Neural progenitor cell (in vitro differentiated cells): ENCODE measurements around the gene LDLRAD4. TPM values are rescaled to one million over a fixed set of nuclear protein-coding genes. Genes with fewer than 3 reads are reported as not detected.

Source experiments
- DNase-seq: peaks from one replicate; pipeline ENCODE4 v3.0.0-alpha.2; 2016; ENCODE audit warnings: low spot score
- H2AFZ ChIP-seq: fragments of 200-600 bp; sonication (generic); replicated peaks from 2 replicates; pipeline ENCODE4 v1.6.1; 2016; ENCODE audit warnings: antibody characterized with exemption
- H3F3A ChIP-seq: fragments of 200-600 bp; sonication (generic); 2 replicates; pipeline ENCODE4 v1.6.1; 2016; ENCODE audit warnings: antibody characterized with exemption, low read depth
- H3K27ac ChIP-seq: fragments of 200-600 bp; sonication (generic); 2 replicates; pipeline ENCODE4 v1.5.1; 2016; ENCODE audit warnings: mild to moderate bottlenecking
- H3K27me3 ChIP-seq: fragments of 200-600 bp; sonication (generic); 2 replicates; pipeline ENCODE4 v1.6.1; 2016; ENCODE audit warnings: mild to moderate bottlenecking, moderate library complexity
- H3K36me3 ChIP-seq: fragments of 200-600 bp; sonication (generic); 2 replicates; pipeline ENCODE4 v1.5.1; 2016
- H3K4me1 ChIP-seq: fragments of 200-600 bp; sonication (generic); 2 replicates; pipeline ENCODE4 v1.6.1; 2016; ENCODE audit warnings: mixed run types
- H3K4me2 ChIP-seq: fragments of 200-600 bp; sonication (generic); 2 replicates; pipeline ENCODE4 v1.6.1; 2016
- H3K4me3 ChIP-seq: fragments of 200-600 bp; sonication (generic); 2 replicates; pipeline ENCODE4 v1.5.1; 2016
- H3K79me2 ChIP-seq: fragments of 200-600 bp; sonication (generic); 2 replicates; pipeline ENCODE4 v1.6.1; 2016; ENCODE audit warnings: low read depth
- H3K9ac ChIP-seq: fragments of 200-600 bp; sonication (generic); 2 replicates; pipeline ENCODE4 v1.6.1; 2016
- H3K9me3 ChIP-seq: fragments of 200-600 bp; sonication (generic); 2 replicates; pipeline ENCODE4 v1.5.1; 2016; ENCODE audit warnings: low read depth
- H4K20me1 ChIP-seq: fragments of 200-600 bp; sonication (generic); 2 replicates; pipeline ENCODE4 v1.6.1; 2016; ENCODE audit warnings: low read depth
- H3K27ac Mint-ChIP-seq: 3 replicates; pipeline ENCODE4 v1.8.0; 2021; ENCODE audit warnings: mixed read lengths
- H3K27me3 Mint-ChIP-seq: 2 replicates; pipeline ENCODE4 v1.8.0; 2022; ENCODE audit warnings: low read depth, mild to moderate bottlenecking, inconsistent platforms, moderate library complexity, mixed read lengths; ENCODE audit not compliant: insufficient read depth
- H3K36me3 Mint-ChIP-seq: 3 replicates; pipeline ENCODE4 v1.8.0; 2021; ENCODE audit warnings: mixed read lengths
- H3K4me1 Mint-ChIP-seq: 3 replicates; pipeline ENCODE4 v1.8.0; 2021; ENCODE audit warnings: mixed read lengths
- H3K4me3 Mint-ChIP-seq: 3 replicates; pipeline ENCODE4 v1.8.0; 2021; ENCODE audit warnings: mild to moderate bottlenecking, moderate library complexity, mixed read lengths
- H3K9me3 Mint-ChIP-seq: 3 replicates; pipeline ENCODE4 v1.8.0; 2020; ENCODE audit warnings: mixed read lengths
- EZH2 ChIP-seq: fragments of 200-600 bp; sonication (generic); IDR thresholded peaks from 2 replicates; pipeline ENCODE4 v1.6.1; 2017; ENCODE audit warnings: antibody characterized with exemption, mild to moderate bottlenecking, moderate library complexity
- EZH2phosphoT487 ChIP-seq: fragments of 200-600 bp; sonication (generic); IDR thresholded peaks from 2 replicates; pipeline ENCODE4 v1.6.1; 2017; ENCODE audit warnings: antibody characterized with exemption
- total RNA-seq: library from RNA; depleted of rRNA; stranded (reverse); fragments of >200 nt; gene quantifications from 2 replicates; pipeline ENCODE4 v1.2.3, GENCODE V29; 2015; ENCODE audit warnings: low replicate concordance
- TF ChIP-seq, protein P1 (sequence below): fragments of 200-600 bp; sonication (generic); IDR thresholded peaks from 2 replicates; pipeline ENCODE4 v1.5.1; 2017; ENCODE audit warnings: antibody characterized with exemption, mild to moderate bottlenecking

LDLRAD4 gene
- total RNA-seq, 1 donor from 2014 or later, result 0.65 TPM

GRCh38 chr18:13181765-13182164, 36.8 kb upstream of the LDLRAD4 start:
- no peak overlapping the region for H3K9ac ChIP-seq
- no peaks in the 10 kb centered on the region for H3K36me3 Mint-ChIP-seq

DNA sequence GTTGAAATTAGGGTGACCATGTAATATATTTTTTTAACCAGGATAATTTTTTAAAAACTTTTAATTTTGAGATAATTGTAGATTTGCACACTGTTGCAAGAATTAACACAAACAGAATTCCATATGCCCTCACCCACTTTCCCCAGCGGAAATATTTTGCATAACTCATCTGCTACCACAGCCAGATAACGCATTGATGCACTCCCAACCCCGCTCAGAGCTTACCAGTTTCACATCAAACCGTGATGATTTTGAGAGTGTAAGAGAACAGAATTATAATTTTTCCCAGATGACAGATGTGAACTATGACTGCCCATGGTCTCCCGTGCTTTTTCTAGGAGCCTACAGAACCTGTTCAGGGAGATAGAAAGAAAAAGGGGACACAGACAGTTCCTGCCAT, 35.2 kb upstream of the LDLRAD4 start:
- Histone ChIP-seq H3K27me3 (no peaks in the 10 kb centered on the region), H4K20me1 (no peaks in the 10 kb centered on the region), H3K9ac (no peak overlapping the region), H3K79me2 (no peaks in the 10 kb centered on the region), H2AFZ (no peak overlapping the region), H3K9me3 (no peaks in the 10 kb centered on the region), H3K27ac (no peak overlapping the region), H3K36me3 (no peaks in the 10 kb centered on the region), H3K4me2 (no peak overlapping the region), H3F3A (no peaks in the 10 kb centered on the region), H3K4me1 (no peaks in the 10 kb centered on the region), H3K4me3 (no peak overlapping the region)
- TF ChIP-seq, protein P1, sequence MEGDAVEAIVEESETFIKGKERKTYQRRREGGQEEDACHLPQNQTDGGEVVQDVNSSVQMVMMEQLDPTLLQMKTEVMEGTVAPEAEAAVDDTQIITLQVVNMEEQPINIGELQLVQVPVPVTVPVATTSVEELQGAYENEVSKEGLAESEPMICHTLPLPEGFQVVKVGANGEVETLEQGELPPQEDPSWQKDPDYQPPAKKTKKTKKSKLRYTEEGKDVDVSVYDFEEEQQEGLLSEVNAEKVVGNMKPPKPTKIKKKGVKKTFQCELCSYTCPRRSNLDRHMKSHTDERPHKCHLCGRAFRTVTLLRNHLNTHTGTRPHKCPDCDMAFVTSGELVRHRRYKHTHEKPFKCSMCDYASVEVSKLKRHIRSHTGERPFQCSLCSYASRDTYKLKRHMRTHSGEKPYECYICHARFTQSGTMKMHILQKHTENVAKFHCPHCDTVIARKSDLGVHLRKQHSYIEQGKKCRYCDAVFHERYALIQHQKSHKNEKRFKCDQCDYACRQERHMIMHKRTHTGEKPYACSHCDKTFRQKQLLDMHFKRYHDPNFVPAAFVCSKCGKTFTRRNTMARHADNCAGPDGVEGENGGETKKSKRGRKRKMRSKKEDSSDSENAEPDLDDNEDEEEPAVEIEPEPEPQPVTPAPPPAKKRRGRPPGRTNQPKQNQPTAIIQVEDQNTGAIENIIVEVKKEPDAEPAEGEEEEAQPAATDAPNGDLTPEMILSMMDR, result no peak
- TF ChIP-seq EZH2phosphoT487 (no peak), EZH2 (no peak)
- Mint-ChIP-seq H3K27me3 (peaks cover 3% of the 10 kb centered on the region), H3K27ac (no peak overlapping the region), H3K4me1 (no peaks in the 10 kb centered on the region), H3K36me3 (no peaks in the 10 kb centered on the region), H3K4me3 (no peak overlapping the region), H3K9me3 (no peaks in the 10 kb centered on the region)
- DNase-seq, result no peak

More at GRCh38 chr18:13181765-13182164, 36.8 kb upstream of the LDLRAD4 start:
- H3K36me3 ChIP-seq, result no peaks in the 10 kb centered on the region
- no peak overlapping the region for H2AFZ ChIP-seq
- no peaks in the 10 kb centered on the region for H4K20me1 ChIP-seq
- Mint-ChIP-seq H3K9me3 (no peaks in the 10 kb centered on the region), H3K4me1 (no peaks in the 10 kb centered on the region), H3K27me3 (peaks cover 3% of the 10 kb centered on the region), H3K27ac (no peak overlapping the region), H3K4me3 (no peak overlapping the region)
- DNase-seq, result no peak
- no peaks in the 10 kb centered on the region for H3K9me3 ChIP-seq
- TF ChIP-seq, protein P1, result no peak
- TF ChIP-seq EZH2phosphoT487 (no peak), EZH2 (no peak)
- H3F3A ChIP-seq, result no peaks in the 10 kb centered on the region
- H3K4me1 ChIP-seq, result no peaks in the 10 kb centered on the region
- no peaks in the 10 kb centered on the region for H3K27me3 ChIP-seq
- no peak overlapping the region for H3K4me2 ChIP-seq
- no peaks in the 10 kb centered on the region for H3K79me2 ChIP-seq
- no peak overlapping the region for H3K4me3 ChIP-seq
- no peak overlapping the region for H3K27ac ChIP-seq

DNA sequence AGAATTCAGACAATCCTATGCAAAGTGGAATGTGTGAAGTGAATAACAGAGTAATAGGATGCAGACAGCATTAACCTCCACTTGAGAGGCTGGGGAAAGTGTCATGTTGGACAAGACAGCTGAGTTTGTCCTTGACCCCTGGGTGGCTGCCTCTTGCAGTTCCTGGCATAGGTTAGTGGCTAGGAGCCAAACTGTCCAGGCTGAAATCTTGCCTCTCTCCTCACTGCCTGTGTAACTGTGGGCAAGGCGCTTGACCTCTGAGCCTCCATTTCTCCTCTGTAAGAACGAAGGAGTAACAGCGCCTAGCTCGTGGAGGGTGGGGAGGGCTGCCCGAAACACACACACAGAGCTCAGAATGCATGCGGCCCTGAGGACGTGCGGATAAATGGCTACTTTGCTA, 34.8 kb upstream of the LDLRAD4 start:
- no peaks in the 10 kb centered on the region for H4K20me1 ChIP-seq
- H3K36me3 ChIP-seq, result no peaks in the 10 kb centered on the region
- no peaks in the 10 kb centered on the region for H3K9me3 ChIP-seq
- H3K27me3 Mint-ChIP-seq, result peaks cover 2% of the 10 kb centered on the region
- no peak overlapping the region for H3K4me2 ChIP-seq
- H3K9ac ChIP-seq, result no peak overlapping the region
- no peak overlapping the region for H2AFZ ChIP-seq
- no peak overlapping the region for H3K4me3 Mint-ChIP-seq
- H3K27me3 ChIP-seq, result no peaks in the 10 kb centered on the region
- no peak overlapping the region for H3K27ac ChIP-seq
- H3F3A ChIP-seq, result no peaks in the 10 kb centered on the region
- no peaks in the 10 kb centered on the region for H3K9me3 Mint-ChIP-seq
- TF ChIP-seq EZH2phosphoT487, result no peak
- TF ChIP-seq, protein P1, result no peak
- no peak for TF ChIP-seq EZH2
- no peak overlapping the region for H3K27ac Mint-ChIP-seq
- no peaks in the 10 kb centered on the region for H3K4me1 Mint-ChIP-seq
- no peaks in the 10 kb centered on the region for H3K36me3 Mint-ChIP-seq
- no peak for DNase-seq
- H3K4me1 ChIP-seq, result no peaks in the 10 kb centered on the region
- no peaks in the 10 kb centered on the region for H3K79me2 ChIP-seq
- no peak overlapping the region for H3K4me3 ChIP-seq
